NCI-H2171 (cell line): ENCODE data around the gene PRKN.

Source experiments
- DNase-seq: peaks from one replicate; lab custom pipeline; 2025; lab: John Stamatoyannopoulos, UW

PRKN gene

DNA sequence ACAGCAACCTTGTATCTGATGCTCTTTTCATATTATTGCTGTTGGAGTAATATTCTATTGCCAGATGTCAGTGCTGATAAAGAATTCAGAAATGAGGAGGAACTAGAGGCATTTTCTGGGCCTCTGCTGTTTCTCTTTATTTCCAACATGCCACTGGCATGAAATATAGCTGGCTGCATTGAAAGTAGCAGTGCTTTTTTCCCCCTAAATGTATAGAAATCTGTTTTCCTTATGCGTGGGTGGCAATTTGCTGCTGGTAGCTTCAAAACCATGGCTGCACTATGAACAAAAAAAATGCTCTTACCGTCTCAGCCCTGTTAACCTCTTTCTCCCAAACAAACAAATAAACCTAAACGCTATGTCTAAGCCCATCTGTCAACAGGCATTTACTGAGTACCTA lies 1011.4 kb downstream of the PRKN start:
- DNase-seq: no peak

- no peak for DNase-seq
Observed at GRCh38 chr6:161711938-161712337, 1015.6 kb downstream of the PRKN start.

- DNase-seq: no peak
Observed at GRCh38 chr6:161711515-161711914, 1016.1 kb downstream of the PRKN start.

DNA sequence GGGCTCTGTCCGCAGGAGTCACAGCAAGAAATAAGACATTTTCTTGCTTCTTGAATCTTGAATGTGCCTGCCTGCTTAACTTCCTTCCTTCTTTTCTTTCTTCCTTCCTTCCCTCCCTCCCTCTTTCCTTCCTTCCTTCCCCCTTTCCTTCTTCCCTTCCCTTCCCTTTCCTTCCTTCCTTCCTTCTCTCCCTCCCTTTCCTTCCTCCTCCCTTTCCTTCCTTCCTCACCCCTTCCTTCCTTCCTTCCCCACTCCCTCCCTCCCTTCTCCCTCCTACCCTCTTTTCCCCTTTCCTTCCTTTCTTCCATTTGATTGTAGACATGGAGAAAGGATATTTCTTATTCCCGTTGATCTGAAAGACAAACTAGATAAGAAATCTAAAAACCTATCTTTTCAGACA lies 1016.9 kb downstream of the PRKN start:
- DNase-seq: no peak

- no peak for DNase-seq
Observed at GRCh38 chr6:161701056-161701455, 1026.5 kb downstream of the PRKN start.

GRCh38 chr6:161696801-161697200 lies 1030.8 kb downstream of the PRKN start:
- DNase-seq: no peak

GRCh38 chr6:161694995-161695394 lies 1032.6 kb downstream of the PRKN start:
- no peak for DNase-seq

DNA sequence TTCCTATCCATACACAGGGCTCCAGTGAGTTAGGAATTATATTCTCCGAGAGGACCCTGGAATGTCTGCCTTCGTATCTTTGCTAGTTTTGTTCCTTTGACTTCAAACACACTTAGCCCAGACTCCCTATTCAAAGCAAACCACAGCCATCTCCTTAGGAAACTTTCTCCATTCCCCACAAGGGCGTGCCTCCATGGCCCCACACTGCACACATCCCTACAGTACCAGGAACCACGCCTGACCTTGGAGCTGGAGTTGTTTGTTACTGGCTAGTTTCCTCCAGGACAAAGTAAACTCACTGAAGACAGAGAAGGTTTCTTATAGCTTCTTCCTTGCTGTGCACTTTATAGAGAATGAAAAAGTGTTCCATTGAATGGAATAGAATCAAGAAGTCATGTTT lies 1040.9 kb downstream of the PRKN start:
- no peak for DNase-seq

- DNase-seq: no peak
Observed at GRCh38 chr6:161684731-161685475, 1042.7 kb downstream of the PRKN start.

GRCh38 chr6:161683400-161683799 lies 1044.2 kb downstream of the PRKN start:
- no peak for DNase-seq

DNA sequence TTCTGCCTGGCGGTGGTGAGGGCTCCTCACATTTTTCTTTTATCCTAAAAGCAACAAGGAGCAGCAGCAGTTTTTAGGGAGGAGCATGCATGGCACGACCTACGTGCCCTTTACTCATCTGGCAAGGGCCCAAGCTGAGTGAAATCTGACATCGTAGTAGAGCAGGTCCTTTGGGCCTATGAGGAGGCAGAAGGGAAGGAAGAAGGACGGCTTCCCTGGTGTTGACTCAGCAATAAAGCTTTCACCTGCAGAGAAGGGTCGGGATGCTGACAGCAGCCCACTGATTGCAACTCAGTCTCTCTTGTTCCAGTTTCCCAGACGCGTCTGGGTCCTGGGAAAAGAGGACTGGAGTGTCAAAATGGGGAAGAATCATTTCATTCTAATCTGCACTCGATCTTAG lies 1044.6 kb downstream of the PRKN start:
- no peak for DNase-seq

- no peak for DNase-seq
Observed at GRCh38 chr6:161679980-161680538, 1047.5 kb downstream of the PRKN start.

- DNase-seq: no peak
Observed at GRCh38 chr6:161677188-161677587, 1050.4 kb downstream of the PRKN start.

- no peak for DNase-seq
Observed at GRCh38 chr6:161676586-161676985, 1051.0 kb downstream of the PRKN start.

- no peak for DNase-seq
Observed at GRCh38 chr6:161674930-161675682, 1052.5 kb downstream of the PRKN start.

DNA sequence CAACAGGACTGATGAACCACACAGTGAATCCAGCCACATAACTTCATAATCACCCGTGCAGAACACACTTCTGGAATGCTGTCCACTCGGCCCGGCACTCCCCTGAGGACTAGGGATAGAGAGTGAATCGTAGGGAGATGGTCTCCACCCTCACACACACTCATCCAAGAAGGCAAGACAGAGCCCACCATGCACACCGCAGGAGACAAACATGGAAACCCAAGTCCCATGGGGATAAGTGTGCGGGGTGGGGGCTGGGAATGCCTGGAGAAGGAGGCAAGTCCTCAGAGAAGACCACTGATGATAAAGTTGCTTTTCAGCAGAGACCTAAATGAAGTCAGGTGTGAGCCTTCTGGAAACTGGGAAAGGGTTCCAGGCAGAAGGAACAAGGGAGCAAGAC lies 1054.5 kb downstream of the PRKN start:
- no peak for DNase-seq

DNA sequence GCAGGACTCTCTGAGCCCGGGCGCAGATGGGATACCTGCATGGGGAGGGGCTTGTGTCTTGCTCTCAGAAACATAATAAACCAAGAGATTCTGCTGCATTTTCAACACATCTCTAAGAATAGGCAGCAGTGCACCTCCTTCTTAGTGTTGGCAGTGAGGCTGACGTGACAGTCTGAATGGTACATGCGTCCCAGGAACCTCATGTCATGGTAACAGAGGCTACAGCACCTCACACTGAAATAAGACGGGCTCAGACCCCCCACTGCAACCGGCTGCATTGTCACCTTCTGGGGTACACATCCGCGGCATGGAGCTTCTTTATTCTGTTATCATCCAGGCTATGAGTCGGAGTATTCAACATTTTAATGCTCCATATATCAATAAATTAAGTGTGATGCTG lies 1056.4 kb downstream of the PRKN start:
- DNase-seq: no peak

GRCh38 chr6:161668665-161669064 lies 1058.9 kb downstream of the PRKN start:
- no peak for DNase-seq

GRCh38 chr6:161667957-161668356 lies 1059.6 kb downstream of the PRKN start:
- DNase-seq: no peak

- no peak for DNase-seq
Observed at GRCh38 chr6:161663682-161664081, 1063.9 kb downstream of the PRKN start.

DNA sequence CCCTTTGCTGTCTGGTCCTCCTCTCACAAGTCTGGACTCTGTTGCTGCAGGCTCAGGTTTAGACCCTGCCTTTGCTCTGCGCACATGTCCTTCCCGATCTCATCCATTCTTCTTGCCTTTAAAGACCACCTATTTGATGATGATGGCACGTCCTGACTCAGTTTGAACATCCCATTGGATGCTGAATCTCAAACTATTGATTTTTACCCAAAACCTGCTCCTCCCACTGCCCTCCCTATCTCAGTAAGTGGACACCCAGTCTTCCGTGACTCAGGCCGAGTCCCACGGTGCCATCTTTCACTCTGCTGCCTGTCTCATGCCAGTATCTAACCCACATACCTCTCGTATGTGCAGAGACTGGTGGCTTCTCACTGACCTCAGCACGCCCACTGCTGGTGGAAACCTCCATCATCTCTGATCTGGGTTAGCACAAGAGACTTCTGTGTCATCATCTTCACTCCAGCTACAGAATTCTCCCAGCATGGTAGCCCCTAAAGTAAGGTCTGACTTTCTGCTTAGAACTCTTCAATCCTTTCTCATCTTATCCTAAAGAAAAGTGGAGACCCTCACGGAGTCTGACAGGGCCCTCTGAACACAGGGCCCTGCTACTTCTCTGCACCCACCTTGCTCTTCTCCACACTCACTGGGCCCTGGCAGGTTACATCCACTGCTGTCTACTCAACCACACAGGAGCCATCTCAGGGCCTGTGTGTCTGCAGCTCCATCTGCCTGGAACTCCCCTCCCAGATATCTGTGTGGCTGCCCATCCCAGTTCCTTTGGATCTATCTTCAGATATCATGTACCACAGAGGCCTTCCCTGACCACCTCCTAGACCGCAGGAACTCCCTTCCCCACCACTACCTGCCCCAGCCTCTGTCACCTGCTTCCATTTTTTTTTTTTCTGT lies 1066.6 kb downstream of the PRKN start:
- DNase-seq: no peak

DNA sequence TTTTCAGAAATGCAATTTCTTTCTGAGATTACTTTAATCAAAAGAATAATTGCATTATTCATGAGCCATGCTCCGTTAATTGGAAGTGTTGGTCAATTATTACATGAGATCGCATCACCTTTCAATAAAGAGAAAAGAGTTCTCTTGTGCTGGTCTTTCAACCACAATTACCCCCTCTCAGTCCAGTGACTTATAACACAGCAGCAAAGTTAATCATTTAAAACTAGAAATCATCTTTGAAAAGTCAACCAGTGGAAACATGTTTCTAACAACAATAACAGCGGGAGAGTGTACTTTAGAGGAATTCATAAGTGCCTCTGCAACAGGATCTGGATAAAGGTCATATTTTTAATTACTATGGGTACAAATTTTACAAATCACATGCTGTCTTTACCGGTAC lies 1069.4 kb downstream of the PRKN start:
- DNase-seq: no peak
